ENCODE measurements around the gene ATP6V0B.
A peak's percentile ranks its signal among the peaks of the same experiment; 100 is the strongest.

The ATP6V0B gene

DNA sequence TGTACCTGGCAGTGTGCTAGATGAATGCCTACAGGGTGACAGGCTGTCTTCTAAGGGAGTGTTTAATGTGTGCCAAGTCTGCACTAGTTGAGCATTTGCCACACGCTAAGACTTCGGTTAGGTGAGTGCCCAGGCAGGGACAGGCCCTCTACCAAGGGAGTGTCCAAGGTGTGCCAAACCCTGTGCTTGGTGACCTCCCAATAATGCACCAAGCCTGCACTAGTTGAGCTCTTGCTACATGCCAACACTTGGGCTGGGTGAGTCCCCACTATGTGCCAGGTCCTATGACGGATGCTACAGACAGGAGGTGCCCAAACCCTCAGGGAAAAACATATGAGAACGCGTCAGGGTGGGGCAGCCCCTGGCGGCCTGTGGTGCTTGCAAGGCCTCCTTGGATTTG is 45.7 kb downstream of the ATP6V0B start:
- TF ChIP-seq EZH2phosphoT487 (IDR thresholded peaks at IDR 0.05; ENCODE audit: borderline replicate concordance) = no peak
- TF ChIP-seq, protein P1, sequence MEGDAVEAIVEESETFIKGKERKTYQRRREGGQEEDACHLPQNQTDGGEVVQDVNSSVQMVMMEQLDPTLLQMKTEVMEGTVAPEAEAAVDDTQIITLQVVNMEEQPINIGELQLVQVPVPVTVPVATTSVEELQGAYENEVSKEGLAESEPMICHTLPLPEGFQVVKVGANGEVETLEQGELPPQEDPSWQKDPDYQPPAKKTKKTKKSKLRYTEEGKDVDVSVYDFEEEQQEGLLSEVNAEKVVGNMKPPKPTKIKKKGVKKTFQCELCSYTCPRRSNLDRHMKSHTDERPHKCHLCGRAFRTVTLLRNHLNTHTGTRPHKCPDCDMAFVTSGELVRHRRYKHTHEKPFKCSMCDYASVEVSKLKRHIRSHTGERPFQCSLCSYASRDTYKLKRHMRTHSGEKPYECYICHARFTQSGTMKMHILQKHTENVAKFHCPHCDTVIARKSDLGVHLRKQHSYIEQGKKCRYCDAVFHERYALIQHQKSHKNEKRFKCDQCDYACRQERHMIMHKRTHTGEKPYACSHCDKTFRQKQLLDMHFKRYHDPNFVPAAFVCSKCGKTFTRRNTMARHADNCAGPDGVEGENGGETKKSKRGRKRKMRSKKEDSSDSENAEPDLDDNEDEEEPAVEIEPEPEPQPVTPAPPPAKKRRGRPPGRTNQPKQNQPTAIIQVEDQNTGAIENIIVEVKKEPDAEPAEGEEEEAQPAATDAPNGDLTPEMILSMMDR (conservative IDR thresholded peaks at IDR 0.05; ENCODE audit: low read length) = no peak
- no peak overlapping the region for H3K9ac ChIP-seq (ENCODE audit: low read depth, low read length, poor library complexity, severe bottlenecking)

DNA sequence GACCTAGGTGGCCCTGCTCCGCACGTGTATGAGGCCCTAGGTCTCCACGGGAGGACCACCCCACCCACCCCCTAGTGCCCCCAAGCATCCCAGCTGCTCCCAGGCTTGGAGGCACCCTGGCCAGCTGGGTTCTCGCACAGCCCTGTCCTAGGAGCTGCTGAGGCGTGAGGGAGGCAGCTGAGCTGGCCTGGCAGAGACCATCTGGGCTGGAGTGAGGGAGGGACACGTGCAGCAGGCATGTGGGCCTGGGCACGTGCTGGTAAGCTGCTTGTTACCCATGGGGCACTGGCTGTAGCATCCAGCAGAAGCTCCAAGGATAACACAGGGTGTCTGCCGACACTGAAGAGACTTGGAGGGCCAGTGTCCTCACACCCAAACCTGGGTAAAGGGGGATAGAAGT is 46.4 kb downstream of the ATP6V0B start:
- Histone ChIP-seq H2AFZ (ENCODE audit: low read length) (no peak overlapping the region), H3K79me2 (ENCODE audit: insufficient read depth, low read length) (no peaks in the 10 kb centered on the region), H3K36me3 (ENCODE audit: insufficient read depth, low read length) (no peaks in the 10 kb centered on the region), H3K9ac (ENCODE audit: low read depth, low read length, poor library complexity, severe bottlenecking) (no peak overlapping the region), H3K27me3 (ENCODE audit: insufficient read depth, low read length, poor library complexity, severe bottlenecking) (no peaks in the 10 kb centered on the region), H3K4me1 (ENCODE audit: insufficient read depth, low read length, poor library complexity, severe bottlenecking) (no peaks in the 10 kb centered on the region), H3F3A (ENCODE audit: low read depth) (no peaks in the 10 kb centered on the region), H3K9me3 (ENCODE audit: insufficient read depth, low read depth, low read length) (no peaks in the 10 kb centered on the region), H3K4me3 (ENCODE audit: low read length, poor library complexity, severe bottlenecking) (no peak overlapping the region), H4K20me1 (ENCODE audit: insufficient read depth, low read length, poor library complexity, severe bottlenecking) (no peaks in the 10 kb centered on the region), H3K4me2 (ENCODE audit: low read depth, low read length, poor library complexity, severe bottlenecking) (no peak overlapping the region), H3K9me2 (replicated peaks; ENCODE audit: low read depth, low read length) (no peaks in the 10 kb centered on the region)
- TF ChIP-seq, protein P1 (conservative IDR thresholded peaks at IDR 0.05; ENCODE audit: low read length) = no peak
- TF ChIP-seq EZH2phosphoT487 (IDR thresholded peaks at IDR 0.05; ENCODE audit: borderline replicate concordance) = no peak

More for the DNA sequence above, 45.7 kb downstream of the ATP6V0B start:
- Histone ChIP-seq H2AFZ (ENCODE audit: low read length) (no peak overlapping the region), H3K4me1 (ENCODE audit: insufficient read depth, low read length, poor library complexity, severe bottlenecking) (no peaks in the 10 kb centered on the region), H4K20me1 (ENCODE audit: insufficient read depth, low read length, poor library complexity, severe bottlenecking) (no peaks in the 10 kb centered on the region), H3K36me3 (ENCODE audit: insufficient read depth, low read length) (no peaks in the 10 kb centered on the region), H3K79me2 (ENCODE audit: insufficient read depth, low read length) (no peaks in the 10 kb centered on the region), H3K9me2 (replicated peaks; ENCODE audit: low read depth, low read length) (no peaks in the 10 kb centered on the region), H3K27me3 (ENCODE audit: insufficient read depth, low read length, poor library complexity, severe bottlenecking) (no peaks in the 10 kb centered on the region), H3K9me3 (ENCODE audit: insufficient read depth, low read depth, low read length) (no peaks in the 10 kb centered on the region), H3K4me3 (ENCODE audit: low read length, poor library complexity, severe bottlenecking) (no peak overlapping the region), H3K4me2 (ENCODE audit: low read depth, low read length, poor library complexity, severe bottlenecking) (no peak overlapping the region), H3F3A (ENCODE audit: low read depth) (no peaks in the 10 kb centered on the region)

DNA sequence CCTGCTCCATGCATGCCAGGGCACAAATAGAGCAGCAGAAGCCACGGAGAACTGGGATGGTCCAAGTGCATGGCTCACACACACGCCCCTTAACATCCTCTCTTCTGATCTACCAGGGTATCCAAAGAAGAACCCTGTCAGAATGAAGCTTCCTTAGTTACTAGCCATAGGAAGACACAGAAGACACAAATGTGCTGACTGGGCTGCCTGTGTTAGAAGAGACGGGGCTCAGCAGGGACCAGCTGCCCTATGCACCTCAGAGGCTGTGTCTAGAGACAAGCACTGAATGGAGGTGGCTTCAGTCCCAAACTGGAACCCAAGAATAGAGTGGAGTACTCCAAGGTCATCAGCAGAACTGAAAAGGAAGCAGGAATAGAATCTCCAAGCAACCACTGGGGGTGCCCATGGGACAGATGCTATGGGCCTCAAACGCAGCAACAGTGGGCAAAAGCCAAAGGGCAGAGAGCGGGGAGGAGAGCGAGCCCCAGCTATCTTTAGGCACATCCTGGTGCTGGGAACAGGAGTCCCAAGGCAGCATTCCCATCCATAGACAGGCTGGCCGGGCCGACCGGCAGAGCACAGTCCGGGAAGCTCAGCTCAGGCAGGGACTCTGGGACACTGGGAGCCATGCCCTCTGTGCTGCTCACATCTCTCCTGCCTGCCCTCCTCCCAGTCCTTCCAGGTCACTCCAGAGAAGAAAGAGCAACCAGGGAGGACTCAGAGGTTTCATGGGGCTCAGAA is 47.0 kb downstream of the ATP6V0B start:
- H3K4me3 ChIP-seq (ENCODE audit: low read length, poor library complexity, severe bottlenecking) = no peak overlapping the region
- H3K36me3 ChIP-seq (ENCODE audit: insufficient read depth, low read length) = no peaks in the 10 kb centered on the region
- H3K9me3 ChIP-seq (ENCODE audit: insufficient read depth, low read depth, low read length) = no peaks in the 10 kb centered on the region
- no peaks in the 10 kb centered on the region for H3K79me2 ChIP-seq (ENCODE audit: insufficient read depth, low read length)
- no peaks in the 10 kb centered on the region for H4K20me1 ChIP-seq (ENCODE audit: insufficient read depth, low read length, poor library complexity, severe bottlenecking)
- H3K9ac ChIP-seq (ENCODE audit: low read depth, low read length, poor library complexity, severe bottlenecking) = no peak overlapping the region
- no peaks in the 10 kb centered on the region for H3K9me2 ChIP-seq (replicated peaks; ENCODE audit: low read depth, low read length)
- H3K4me2 ChIP-seq (ENCODE audit: low read depth, low read length, poor library complexity, severe bottlenecking) = no peak overlapping the region
- TF ChIP-seq, protein P1 (conservative IDR thresholded peaks at IDR 0.05; ENCODE audit: low read length) = peak; percentile 35; the same call in 1 of the 2 replicates
- no peak for TF ChIP-seq EZH2phosphoT487 (IDR thresholded peaks at IDR 0.05; ENCODE audit: borderline replicate concordance)
- no peaks in the 10 kb centered on the region for H3K4me1 ChIP-seq (ENCODE audit: insufficient read depth, low read length, poor library complexity, severe bottlenecking)
- H3F3A ChIP-seq (ENCODE audit: low read depth) = no peaks in the 10 kb centered on the region
- H2AFZ ChIP-seq (ENCODE audit: low read length) = no peak overlapping the region
- no peaks in the 10 kb centered on the region for H3K27me3 ChIP-seq (ENCODE audit: insufficient read depth, low read length, poor library complexity, severe bottlenecking)

Measured in Loucy (cell line).